Activated CD4-positive, alpha-beta T cell treated with anti-CD3 and anti-CD28 coated beads for 24 hours (primary cell): ENCODE results near the gene NOL9.
A peak's percentile ranks its signal among the peaks of the same experiment; 100 is the strongest.

Experiments
- DNase-seq, 2 donors: peaks; one replicate each; pipeline ENCODE4 v3.0.0-alpha.2; 2020; ENCODE audit warnings: low read depth in 2 of 2

NOL9 gene

DNA sequence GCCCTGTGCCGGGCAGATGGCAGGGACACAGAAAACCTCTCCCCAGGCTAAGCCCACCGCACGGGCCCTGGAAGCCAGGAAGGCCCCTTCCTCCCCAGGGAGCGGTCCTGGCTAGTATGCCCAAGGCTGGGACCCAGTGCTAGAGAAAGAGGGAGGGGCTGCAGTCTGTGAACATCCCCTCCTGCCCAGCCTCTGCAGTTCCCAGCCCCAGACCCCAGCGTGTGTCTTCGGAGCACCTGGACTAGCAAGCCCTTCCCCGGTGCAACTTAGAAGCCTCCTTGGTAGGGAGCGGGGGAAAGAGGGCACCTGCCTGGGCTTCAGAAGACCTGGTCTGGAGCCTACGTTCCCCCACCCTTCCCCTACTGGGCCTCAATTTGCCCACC lies 64.9 kb downstream of the NOL9 start:
- DNase-seq: no peak

GRCh38 chr1:6488602-6489382 lies 65.5 kb downstream of the NOL9 start:
- DNase-seq: no peak

DNA sequence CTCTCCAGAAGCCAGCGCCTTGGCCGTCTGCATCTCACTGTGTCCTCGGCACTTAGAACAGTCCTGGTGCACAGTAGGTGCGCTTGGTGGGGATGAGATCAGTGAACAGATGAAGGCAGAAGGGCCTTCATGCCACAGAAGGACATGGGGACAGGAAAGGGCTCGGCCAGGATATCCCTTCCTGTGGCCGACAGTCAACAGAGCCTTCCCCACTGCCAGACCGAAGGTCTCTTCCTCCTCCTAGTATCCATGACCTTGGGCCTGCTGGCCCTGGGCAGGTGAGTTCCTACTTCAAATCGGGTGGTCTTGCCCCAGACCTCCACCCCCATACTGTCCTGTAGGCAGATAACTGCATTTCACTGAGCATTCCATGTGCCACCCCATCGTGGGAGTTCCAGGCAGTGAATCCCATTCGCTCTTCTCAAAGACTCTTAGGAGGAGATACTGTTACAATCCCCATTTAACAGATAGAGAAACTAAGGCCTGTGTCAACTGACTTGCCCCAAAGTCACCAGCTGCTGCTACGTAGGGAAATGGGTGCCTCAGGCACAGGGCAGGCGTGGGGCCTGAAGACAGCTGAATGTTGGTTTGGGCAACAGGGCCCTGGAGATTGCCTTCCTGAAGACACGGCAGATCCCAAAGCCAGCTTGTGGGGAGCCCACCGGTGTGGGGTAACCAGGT lies 66.4 kb downstream of the NOL9 start:
- no peak for DNase-seq

- peak; percentile 80 to 86 for DNase-seq
Measured at GRCh38 chr1:6486433-6487011, 67.8 kb downstream of the NOL9 start.

DNA sequence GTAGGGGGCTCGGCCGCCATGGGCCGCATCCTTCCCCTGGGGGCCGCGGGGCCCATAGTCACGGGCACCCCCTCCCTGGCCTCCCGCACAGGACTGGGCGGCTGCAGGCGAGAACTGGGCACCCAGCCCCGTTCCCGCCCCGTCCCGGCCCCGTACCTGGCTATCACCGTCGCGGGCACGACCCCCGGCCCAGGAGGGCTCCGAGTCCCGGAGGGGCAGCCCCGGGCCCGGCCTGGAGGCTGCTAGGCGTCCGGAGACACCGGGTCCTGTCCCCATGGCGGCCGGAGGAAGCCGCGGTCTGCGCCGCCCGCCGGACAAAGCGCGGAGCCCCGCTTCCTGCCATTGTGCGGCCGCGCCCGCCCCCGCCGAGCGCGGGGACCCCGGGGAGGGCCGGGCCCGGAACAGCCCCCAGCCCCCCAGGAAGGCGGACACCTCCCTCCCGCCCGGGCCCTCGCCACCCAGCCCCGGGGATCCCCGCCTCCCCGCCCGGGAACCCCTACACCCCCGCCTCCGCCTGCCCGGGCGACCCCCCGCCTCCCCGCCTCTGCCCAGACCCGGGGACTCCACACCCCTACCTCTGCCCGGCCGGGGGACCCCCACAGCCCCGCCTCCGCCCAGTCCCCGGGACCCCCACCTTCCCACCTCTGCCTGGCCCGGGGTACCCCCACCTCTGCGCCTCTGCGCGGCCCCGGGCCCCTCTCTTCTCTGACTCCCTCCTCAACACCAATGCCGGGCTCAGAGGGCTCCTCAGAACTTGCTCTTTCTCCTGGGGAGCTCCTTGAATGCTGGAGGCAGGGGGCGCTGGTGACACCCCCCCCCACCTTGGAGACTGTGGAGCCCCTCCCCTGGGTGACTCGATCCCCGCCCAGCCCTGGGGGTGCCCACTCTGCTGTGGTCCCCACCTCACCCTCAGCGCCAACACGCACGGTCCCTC lies 68.9 kb downstream of the NOL9 start:
- no peak for DNase-seq

DNA sequence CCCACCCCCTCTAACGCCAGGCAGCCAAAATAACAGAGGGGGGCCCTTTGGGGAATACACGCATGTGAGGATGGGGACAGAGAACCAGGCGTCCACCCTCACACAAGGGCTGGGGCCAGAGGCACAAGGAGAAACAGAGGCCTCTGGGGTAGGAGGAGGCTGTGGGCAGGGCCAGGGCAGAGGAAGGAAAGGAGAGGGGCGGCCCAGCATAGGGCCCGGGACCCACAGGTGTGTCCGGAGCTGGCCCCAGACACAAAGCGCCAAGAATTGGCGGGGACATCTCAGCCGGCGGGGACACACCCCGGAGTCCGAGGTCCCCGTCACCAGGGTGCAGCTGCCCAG lies 69.5 kb downstream of the NOL9 start:
- no peak for DNase-seq

- DNase-seq: no peak
Measured at GRCh38 chr1:6483761-6484117, 70.6 kb downstream of the NOL9 start.

DNA sequence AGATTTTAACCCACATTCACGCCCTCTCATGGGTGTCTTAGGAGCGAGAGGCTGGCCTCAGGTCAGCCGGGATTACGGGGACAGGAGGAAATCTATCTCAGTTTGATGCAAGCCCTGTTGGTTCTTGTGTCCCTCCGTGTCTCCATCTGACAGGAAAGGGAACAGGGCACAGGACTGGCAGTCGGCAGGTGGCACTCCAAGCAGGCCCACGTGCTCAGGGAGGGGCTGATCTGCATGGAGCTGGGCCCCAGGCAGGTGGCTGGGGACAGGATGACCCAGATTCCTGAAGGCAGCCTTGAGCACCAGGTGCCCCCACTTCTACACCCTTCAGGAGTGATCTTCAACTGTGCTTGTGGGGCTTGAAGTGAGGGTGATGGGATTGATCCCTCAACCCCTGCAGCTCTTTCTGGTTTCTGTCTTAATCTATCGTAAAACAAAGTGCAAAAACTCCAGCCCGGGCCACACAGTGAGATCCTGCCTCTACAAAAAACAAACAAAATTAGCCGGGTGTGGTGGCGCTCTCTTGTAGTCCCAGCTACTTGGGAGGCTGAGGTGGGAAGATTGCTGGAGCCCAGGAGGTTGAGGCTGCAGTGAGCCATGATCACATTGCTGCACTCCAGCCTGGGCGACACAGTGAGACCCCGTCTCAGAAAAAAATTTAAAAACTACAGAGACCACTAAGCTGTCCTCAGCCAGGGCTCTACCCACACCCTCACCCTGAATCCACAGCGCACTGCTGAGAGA lies 71.1 kb downstream of the NOL9 start:
- DNase-seq: no peak

GRCh38 chr1:6481820-6482219 lies 72.5 kb downstream of the NOL9 start:
- no peak for DNase-seq

DNA sequence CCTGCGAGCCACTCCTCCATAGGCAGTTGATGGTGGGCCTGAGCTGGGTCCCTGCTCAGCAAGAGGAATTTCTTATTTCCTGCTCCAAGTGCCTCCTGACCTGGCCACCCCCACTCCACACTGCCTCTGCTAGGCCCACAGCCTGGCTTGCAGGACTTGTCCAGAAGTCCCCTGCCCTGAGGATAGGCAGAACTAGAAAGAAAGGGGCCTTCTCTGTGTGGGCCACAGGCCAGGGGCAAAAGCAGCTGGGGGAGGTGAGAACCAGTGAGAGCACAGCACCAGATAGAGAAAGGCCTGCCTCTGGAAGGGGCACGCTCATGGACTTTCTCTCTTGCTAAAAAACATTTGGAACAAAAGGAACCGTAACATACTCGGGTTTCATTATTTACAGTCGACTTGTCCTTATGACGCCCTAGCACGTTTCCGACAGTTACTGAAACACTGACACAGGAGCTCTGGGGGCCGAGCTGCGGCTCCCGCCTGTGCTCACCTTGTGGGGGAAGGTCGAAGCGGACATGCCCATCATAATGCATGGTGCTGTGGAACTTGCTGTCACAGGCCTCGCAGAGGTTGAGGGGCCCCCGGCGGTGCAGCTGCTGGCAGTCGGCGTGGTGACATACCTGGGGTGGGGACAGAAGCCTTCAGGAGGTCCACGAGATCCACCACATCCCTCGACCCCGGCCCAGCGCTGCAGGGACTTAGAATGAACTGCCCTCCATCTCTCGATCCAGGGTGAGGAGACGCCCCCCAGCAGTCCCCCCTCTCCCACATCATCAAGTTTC lies 77.1 kb downstream of the NOL9 start:
- DNase-seq: no peak

DNA sequence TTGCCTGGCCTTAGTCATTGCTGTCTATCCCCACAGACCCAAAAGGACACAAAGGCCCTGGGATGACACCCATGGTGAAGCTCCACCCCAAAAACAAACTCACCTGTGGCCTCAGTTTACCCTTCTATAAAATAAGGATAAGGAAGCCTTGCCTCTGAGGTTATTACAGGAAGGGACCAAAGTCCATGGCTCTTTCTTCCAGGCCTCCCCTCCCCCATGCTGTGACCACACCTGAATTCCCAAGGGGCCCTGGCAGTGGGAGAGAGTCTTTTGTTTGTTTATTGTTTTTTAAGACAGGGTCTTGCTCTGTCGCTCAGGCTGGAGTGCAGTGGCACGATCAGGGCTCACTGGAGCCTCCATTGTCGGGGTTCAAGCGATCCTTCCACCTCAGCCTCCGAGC lies 77.8 kb downstream of the NOL9 start:
- no peak for DNase-seq

- DNase-seq: peak; percentile 67 to 69
Measured at GRCh38 chr1:6475381-6476133, 78.8 kb downstream of the NOL9 start.

DNA sequence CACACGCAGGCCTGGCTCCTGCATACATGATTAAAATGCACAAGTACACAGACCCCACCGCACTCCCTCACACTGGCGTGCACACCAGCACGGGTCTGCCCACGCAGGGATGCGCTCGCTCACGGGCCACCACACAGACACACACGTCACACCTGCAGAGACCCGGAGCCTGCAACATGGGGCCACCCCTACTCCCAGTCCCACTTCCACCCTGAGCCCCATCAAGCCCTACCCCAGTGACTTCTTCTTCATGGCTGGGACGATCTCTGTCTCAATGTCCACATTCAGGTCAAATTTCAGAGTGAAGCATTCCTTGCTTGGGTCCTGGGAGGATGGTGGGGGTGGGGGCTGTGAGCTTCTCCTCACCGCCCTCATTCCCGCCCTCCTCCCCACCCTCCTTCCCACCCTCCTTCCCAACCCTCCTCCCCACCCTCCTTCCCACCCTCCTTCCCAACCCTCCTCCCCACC lies 79.5 kb downstream of the NOL9 start:
- no peak for DNase-seq

DNA sequence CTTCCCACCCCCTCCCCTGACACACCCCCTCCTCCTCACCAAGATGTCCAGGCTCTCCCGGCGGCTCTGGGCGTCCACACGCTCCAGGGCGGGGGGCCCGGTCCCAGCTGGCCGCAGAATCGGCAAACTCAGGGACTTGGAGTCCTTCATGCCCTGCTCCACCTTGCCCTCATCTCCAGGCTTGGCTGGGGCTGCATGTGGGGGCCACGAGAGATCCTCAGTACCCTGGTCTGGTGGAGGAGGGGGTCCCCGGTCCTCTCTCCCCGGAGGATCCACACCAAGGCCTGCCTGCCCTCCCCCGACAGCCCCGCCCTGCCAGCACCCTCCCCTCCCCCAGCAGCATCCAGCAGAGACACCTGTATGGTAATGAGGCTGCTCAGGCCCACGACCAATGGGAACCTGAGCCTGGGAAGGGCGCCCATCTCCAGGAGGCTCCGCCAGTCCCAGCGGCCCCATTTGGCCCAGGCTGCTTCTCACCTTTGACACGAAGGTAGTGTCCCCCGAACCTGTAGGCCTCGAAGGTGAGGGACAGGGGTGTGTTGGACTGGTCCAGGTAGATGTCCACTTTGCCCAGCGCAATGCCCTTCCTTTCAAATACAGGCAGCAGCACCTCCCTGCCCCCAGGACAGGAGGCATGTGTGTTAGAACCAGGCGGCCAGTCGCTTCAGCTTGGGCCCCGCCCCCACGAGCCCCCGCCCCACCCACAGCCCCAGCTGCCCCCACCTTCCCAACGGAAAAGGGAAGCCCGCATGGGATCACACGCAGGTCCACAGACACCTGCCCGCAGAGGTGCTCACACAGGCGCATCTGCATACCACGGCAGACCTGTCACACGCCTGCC lies 80.1 kb downstream of the NOL9 start:
- DNase-seq: no peak

- no peak for DNase-seq
Measured at GRCh38 chr1:6473156-6473555, 81.2 kb downstream of the NOL9 start.

- DNase-seq: no peak
Measured at GRCh38 chr1:6472391-6472790, 81.9 kb downstream of the NOL9 start.

- DNase-seq: no peak
Measured at GRCh38 chr1:6471970-6472368, 82.3 kb downstream of the NOL9 start.
